HEK293T (cell line): ENCODE data around the gene HACD4.

Experiments used
- CTCF ChIA-PET: fragments of 350-600 bp; formaldehyde crosslinking; extraction: SDS; loops from one replicate; lab custom pipeline; 2021; ENCODE audit warnings: antibody characterized with exemption, inconsistent platforms; lab: Yijun Ruan, JAX
- POLR2A ChIA-PET: fragments of 350-600 bp; formaldehyde crosslinking; extraction: SDS; loops from one replicate; lab custom pipeline; 2020; ENCODE audit warnings: antibody characterized with exemption, inconsistent platforms; lab: Yijun Ruan, JAX
- DNase-seq: peaks from one replicate; pipeline ENCODE4 v3.0.0; 2012; ENCODE audit warnings: mixed read lengths; ENCODE audit errors: extremely low spot score
- CTBP1 ChIP-seq: fragments of 450-650 bp; IDR thresholded peaks from 2 replicates; pipeline ENCODE4 v1.6.1; 2016; ENCODE audit warnings: borderline replicate concordance
- ELF4 ChIP-seq: fragments of 450-650 bp; IDR thresholded peaks from 2 replicates; pipeline ENCODE4 v1.6.1; 2017; ENCODE audit warnings: antibody characterized with exemption
- FOXA1 ChIP-seq: fragments of 450-650 bp; IDR thresholded peaks from 2 replicates; pipeline ENCODE4 v1.6.1; 2016; ENCODE audit warnings: mild to moderate bottlenecking
- L3MBTL2 ChIP-seq: fragments of 450-650 bp; conservative IDR thresholded peaks from 2 replicates; pipeline ENCODE4 v1.6.1; 2016; ENCODE audit warnings: mild to moderate bottlenecking
- NFRKB ChIP-seq: fragments of 450-650 bp; IDR thresholded peaks from 2 replicates; pipeline ENCODE4 v1.6.1; 2016; ENCODE audit warnings: mild to moderate bottlenecking, moderate library complexity
- ZNF384 ChIP-seq: fragments of 450-650 bp; IDR thresholded peaks from 2 replicates; pipeline ENCODE4 v1.6.1; 2016

Gene HACD4

DNA sequence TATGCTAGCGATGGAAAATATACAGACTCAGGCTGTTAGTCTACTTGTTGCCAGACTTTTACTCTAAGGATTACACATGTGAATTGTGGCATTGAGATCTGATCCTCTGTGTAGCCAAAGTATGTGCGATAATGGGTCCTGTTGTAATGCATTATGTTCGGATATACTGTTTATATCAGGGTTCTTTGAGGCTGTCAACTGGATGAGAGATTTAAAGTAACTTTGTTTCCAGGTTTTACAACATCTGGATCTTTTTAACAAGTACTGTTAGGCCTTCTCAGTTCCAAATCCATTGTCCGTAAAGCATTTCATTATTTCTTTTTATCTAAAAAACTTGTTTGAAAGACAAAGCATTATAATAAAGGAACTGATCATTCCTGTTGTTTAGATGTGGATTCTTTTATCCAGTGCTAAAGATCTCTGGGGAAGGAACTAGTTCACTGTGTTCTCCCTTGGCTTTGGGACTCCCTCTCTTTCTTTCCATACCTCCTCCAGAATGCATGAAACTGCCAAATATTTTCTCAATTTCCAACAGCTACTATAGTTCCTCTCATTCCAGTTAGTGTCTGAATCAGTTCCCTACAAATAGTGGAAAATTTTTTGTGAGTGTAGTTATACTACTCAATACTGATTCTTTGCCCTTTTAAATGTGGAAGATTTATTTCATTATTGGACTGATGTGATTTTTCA lies 68.8 kb downstream of the HACD4 start:
- TF ChIP-seq ZNF384 = no peak
- no peak for TF ChIP-seq L3MBTL2
- no peak for TF ChIP-seq ELF4
- CTCF ChIA-PET = no interaction called here
- POLR2A ChIA-PET = no interaction called here
- no peak for DNase-seq

- POLR2A ChIA-PET = no interaction called here
- TF ChIP-seq FOXA1 (no peak), NFRKB (no peak), CTBP1 (no peak)
- CTCF ChIA-PET = no interaction called here
- no peak for DNase-seq
Measured at GRCh38 chr9:20950707-20951106, 80.7 kb downstream of the HACD4 start.
